Osteoblast (primary cell): Measurements from ENCODE around the gene RGMA. TPM values are rescaled to one million over a fixed set of nuclear protein-coding genes. Genes with fewer than 3 reads are reported as not detected.

Experiments
- DNase-seq: peaks from one replicate; pipeline ENCODE4 v3.0.0; 2011; ENCODE audit warnings: low spot score, mixed read lengths; ENCODE audit not compliant: insufficient read length; ENCODE audit errors: missing footprints
- H2AFZ ChIP-seq: 2 replicates; pipeline ENCODE4 v1.6.0; 2011; ENCODE audit warnings: mild to moderate bottlenecking, low read length
- H3K27ac ChIP-seq: 2 replicates; pipeline ENCODE4 v1.5.1; 2011; ENCODE audit warnings: mild to moderate bottlenecking, low read depth, low read length, moderate library complexity
- H3K27me3 ChIP-seq: 2 replicates; pipeline ENCODE4 v1.6.0; 2012; ENCODE audit warnings: mild to moderate bottlenecking, control low read depth, inconsistent platforms, low read length, moderate library complexity; ENCODE audit not compliant: insufficient read depth
- H3K36me3 ChIP-seq: 2 replicates; pipeline ENCODE4 v1.5.1; 2011; ENCODE audit warnings: mild to moderate bottlenecking, low read length, control low read depth, moderate library complexity; ENCODE audit not compliant: insufficient read depth
- H3K4me1 ChIP-seq: 2 replicates; pipeline ENCODE4 v1.5.1; 2011; ENCODE audit warnings: mild to moderate bottlenecking, low read length, control low read depth, moderate library complexity; ENCODE audit not compliant: insufficient read depth
- H3K4me2 ChIP-seq: 2 replicates; pipeline ENCODE4 v1.6.0; 2011; ENCODE audit warnings: mild to moderate bottlenecking, low read length; ENCODE audit not compliant: insufficient read depth
- H3K4me3 ChIP-seq: fragments of 200-600 bp; sonication (generic); 3 replicates; pipeline ENCODE4 v1.5.1; 2012; ENCODE audit warnings: mild to moderate bottlenecking, low read length, inconsistent platforms; ENCODE audit not compliant: insufficient read depth
- H3K79me2 ChIP-seq: 2 replicates; pipeline ENCODE4 v1.6.0; 2012; ENCODE audit warnings: mild to moderate bottlenecking, low read length, control low read depth, inconsistent platforms; ENCODE audit not compliant: insufficient read depth
- H3K9me3 ChIP-seq: 2 replicates; pipeline ENCODE4 v1.5.1; 2011; ENCODE audit warnings: low read depth, low read length, control low read depth
- H4K20me1 ChIP-seq: 2 replicates; pipeline ENCODE4 v1.6.0; 2012; ENCODE audit warnings: mild to moderate bottlenecking, low read length, control low read depth; ENCODE audit not compliant: insufficient read depth
- total RNA-seq: library from RNA; depleted of rRNA; stranded (reverse); fragments of >200 nt; gene quantifications from 2 replicates; pipeline ENCODE4 v1.2.3, GENCODE V29; 2012
- TF ChIP-seq, protein P1 (sequence below): IDR thresholded peaks from 2 replicates; pipeline ENCODE4 v1.5.1; 2011; ENCODE audit warnings: mild to moderate bottlenecking, low read depth, low read length, moderate library complexity; ENCODE audit errors: extremely low read depth

Gene RGMA
- total RNA-seq, 1 donor: 2.5 TPM

DNA sequence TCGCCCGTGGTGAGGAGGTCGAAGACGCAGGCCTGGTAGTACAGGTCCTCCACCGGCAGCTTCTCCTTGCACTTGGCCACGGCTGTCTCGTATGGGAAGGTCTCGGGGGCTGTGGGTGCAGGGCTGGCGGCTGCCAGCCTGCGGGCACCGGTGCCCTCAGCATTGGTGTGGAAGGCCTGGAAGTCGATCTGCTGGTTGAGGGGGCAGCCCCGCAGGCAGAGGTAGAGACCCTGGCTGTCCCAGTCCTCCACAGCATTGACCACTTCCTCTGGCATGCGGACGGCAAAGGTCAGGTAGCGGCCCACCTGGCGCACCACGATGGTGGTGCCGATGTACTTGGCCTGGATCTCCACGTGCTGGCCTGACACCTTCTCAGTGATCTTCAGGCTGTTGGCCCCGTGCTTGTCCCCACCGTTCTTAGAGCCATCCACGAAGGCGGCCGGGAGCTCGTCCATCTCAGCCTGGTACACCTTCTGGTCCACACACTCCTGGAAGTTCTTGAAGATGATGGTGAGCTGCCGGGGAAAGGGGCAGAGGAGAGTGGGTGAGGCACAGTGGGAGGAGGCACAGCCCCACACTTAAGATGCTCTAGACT lies 43.7 kb downstream of the RGMA start:
- H3K4me2 ChIP-seq: no peak overlapping the region
- no peak overlapping the region for H3K27ac ChIP-seq
- no peaks in the 10 kb centered on the region for H3K9me3 ChIP-seq
- no peaks in the 10 kb centered on the region for H3K27me3 ChIP-seq
- H3K79me2 ChIP-seq: no peaks in the 10 kb centered on the region
- no peaks in the 10 kb centered on the region for H4K20me1 ChIP-seq
- H3K4me3 ChIP-seq: no peak overlapping the region
- no peaks in the 10 kb centered on the region for H3K36me3 ChIP-seq
- DNase-seq: no peak
- TF ChIP-seq, protein P1, sequence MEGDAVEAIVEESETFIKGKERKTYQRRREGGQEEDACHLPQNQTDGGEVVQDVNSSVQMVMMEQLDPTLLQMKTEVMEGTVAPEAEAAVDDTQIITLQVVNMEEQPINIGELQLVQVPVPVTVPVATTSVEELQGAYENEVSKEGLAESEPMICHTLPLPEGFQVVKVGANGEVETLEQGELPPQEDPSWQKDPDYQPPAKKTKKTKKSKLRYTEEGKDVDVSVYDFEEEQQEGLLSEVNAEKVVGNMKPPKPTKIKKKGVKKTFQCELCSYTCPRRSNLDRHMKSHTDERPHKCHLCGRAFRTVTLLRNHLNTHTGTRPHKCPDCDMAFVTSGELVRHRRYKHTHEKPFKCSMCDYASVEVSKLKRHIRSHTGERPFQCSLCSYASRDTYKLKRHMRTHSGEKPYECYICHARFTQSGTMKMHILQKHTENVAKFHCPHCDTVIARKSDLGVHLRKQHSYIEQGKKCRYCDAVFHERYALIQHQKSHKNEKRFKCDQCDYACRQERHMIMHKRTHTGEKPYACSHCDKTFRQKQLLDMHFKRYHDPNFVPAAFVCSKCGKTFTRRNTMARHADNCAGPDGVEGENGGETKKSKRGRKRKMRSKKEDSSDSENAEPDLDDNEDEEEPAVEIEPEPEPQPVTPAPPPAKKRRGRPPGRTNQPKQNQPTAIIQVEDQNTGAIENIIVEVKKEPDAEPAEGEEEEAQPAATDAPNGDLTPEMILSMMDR: no peak
- no peak overlapping the region for H2AFZ ChIP-seq
- H3K4me1 ChIP-seq: no peaks in the 10 kb centered on the region

DNA sequence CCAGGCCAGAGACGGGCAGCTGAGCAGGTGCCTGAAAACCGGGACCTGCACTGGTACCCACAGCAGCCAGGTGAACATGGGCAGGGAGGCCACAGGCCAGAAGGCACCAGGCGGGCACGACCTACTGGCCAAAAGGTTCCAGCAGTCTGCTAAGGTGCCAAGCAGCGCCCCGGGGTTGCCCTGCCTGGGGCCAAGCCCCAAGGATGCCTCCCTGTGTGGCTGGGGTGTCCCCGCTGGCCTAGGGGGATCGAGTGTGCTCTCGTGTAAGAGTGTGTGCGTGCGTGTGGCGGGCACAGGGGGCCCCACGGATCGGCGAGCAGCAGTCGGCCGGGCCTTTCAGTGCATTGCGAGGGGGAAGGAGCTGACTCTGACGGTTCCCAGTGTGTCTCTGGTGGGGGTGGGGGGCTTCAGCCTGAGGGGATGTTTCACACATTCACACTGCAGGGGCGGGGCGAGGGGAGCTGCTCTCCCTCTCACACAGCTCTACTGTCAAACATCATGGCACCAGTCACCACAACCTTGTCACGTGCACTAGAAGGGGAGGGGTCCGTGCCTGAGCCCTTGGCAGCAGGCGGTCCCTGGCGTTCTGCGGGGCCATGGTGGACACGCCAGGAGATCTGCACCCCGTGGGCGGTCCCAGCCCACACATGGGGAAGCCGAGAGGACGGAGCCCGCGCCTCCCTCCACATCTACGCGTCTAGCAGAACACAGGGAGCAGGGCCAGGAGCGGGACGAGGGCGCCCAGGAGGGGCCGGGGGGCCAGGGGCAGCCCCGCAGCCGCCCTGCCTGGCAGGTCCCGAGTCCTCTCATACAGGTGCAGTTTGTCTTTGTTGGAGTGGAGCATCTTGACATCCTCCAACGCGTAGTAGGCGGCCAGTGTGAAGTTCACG lies 44.5 kb downstream of the RGMA start:
- H3K4me3 ChIP-seq: no peak overlapping the region
- H3K27ac ChIP-seq: no peak overlapping the region
- TF ChIP-seq, protein P1: no peak
- H4K20me1 ChIP-seq: no peaks in the 10 kb centered on the region
- H3K79me2 ChIP-seq: no peaks in the 10 kb centered on the region
- H2AFZ ChIP-seq: no peak overlapping the region
- no peaks in the 10 kb centered on the region for H3K36me3 ChIP-seq
- peak; percentile 85 for DNase-seq
- no peaks in the 10 kb centered on the region for H3K27me3 ChIP-seq
- H3K9me3 ChIP-seq: no peaks in the 10 kb centered on the region
- H3K4me1 ChIP-seq: no peaks in the 10 kb centered on the region
- H3K4me2 ChIP-seq: no peak overlapping the region

DNA sequence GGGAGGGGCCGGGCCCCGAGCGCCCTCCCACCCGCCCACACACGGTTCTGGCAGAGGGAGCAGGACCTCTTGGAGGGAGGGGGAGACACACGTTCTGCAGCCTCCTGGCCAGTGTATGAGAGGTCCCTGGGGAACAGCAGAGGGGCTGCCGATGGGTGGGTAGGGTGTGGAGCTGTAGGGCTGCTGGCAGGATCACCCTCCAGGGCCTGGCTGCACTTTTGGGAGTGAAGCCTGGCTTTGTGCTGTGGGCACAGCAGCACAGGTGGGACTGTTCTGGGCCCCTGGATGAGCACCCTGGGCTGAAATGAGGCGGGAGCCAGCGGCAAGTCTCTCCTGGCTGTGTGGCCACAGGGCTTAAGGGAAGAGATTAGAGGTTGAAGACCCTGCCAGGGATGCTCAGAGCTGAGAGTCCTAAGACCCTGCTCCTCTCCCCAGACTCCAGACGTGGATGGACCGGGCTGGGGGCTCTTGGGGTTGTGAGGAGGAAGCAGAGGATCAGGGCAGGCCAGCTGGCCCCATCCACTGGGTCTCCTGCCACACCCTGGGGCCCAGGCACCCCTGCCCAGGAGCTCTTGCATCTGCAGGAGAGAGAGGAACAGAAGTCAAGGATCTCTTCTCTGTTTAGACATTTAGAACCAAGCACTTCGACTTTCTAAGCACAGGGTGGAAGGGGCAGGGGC lies 45.2 kb downstream of the RGMA start:
- H2AFZ ChIP-seq: no peak overlapping the region
- peak; percentile 78 for DNase-seq
- no peaks in the 10 kb centered on the region for H4K20me1 ChIP-seq
- no peak overlapping the region for H3K4me2 ChIP-seq
- no peaks in the 10 kb centered on the region for H3K27me3 ChIP-seq
- H3K9me3 ChIP-seq: no peaks in the 10 kb centered on the region
- H3K4me1 ChIP-seq: no peaks in the 10 kb centered on the region
- no peaks in the 10 kb centered on the region for H3K79me2 ChIP-seq
- H3K36me3 ChIP-seq: no peaks in the 10 kb centered on the region
- TF ChIP-seq, protein P1: no peak
- no peak overlapping the region for H3K27ac ChIP-seq
- H3K4me3 ChIP-seq: no peak overlapping the region
